H1 (cell line): ENCODE data around the gene REM2. TPM values are rescaled to one million over a fixed set of nuclear protein-coding genes. Genes with fewer than 3 reads are reported as not detected.

Experiments used
- CBX5 ChIP-seq: fragments of 300-800, 300-1000 bp; sonication (generic); IDR thresholded peaks from 2 replicates; pipeline ENCODE4 v1.7.1; 2016; ENCODE audit warnings: antibody characterized with exemption, low read length, low read depth
- EP300 ChIP-seq, 2 experiments: IDR thresholded peaks; 1 replicate in 1 of 2; 2 replicates in 1 of 2; pipeline ENCODE4 v1.6.1; 2011 to 2012; ENCODE audit warnings: low read depth in 2 of 2, low read length in 2 of 2, mild to moderate bottlenecking in 2 of 2, borderline replicate concordance in 1 of 2, inconsistent platforms in 1 of 2, moderate library complexity in 1 of 2
- MAX ChIP-seq: IDR thresholded peaks from 2 replicates; pipeline ENCODE4 v1.6.1; 2012; ENCODE audit warnings: inconsistent platforms
- RFX5 ChIP-seq: IDR thresholded peaks from 2 replicates; pipeline ENCODE4 v1.6.1; 2011; ENCODE audit warnings: low read depth, low read length, improper control_type of control experiment, borderline replicate concordance
- RNF2 ChIP-seq: fragments of 200-900, 300-1000 bp; sonication (generic); IDR thresholded peaks from 2 replicates; pipeline ENCODE4 v1.7.1; 2016; ENCODE audit warnings: borderline replicate concordance, low read depth, mild to moderate bottlenecking, antibody characterized with exemption, low read length; ENCODE audit not compliant: poor library complexity, severe bottlenecking; ENCODE audit errors: missing control alignments
- SP4 ChIP-seq: IDR thresholded peaks from 2 replicates; pipeline ENCODE4 v1.6.1; 2012; ENCODE audit warnings: low read length, inconsistent platforms
- YY1 ChIP-seq: IDR thresholded peaks from 2 replicates; pipeline ENCODE4 v1.6.1; 2011; ENCODE audit warnings: low read depth, mild to moderate bottlenecking, low read length
- polyA plus RNA-seq, 7 experiments: library from polyadenylated mRNA; depleted of rRNA in 3 of 7; stranded (reverse) in 5 of 7; unstranded in 2 of 7; fragments of >200 nt in 5 of 7; fragments of 200-250 nt in 2 of 7; gene quantifications; 1 replicate in 5 of 7; 2 replicates in 1 of 7; 4 replicates in 1 of 7; pipeline versions ENCODE4 v1.2.1 to v1.2.3, GENCODE V29; 2011 to 2013; ENCODE audit warnings: missing spikeins in 2 of 7, mixed read lengths in 2 of 7
- total RNA-seq: library from RNA; stranded (reverse); fragmentation: NEBNext Ultra II Directional; extraction: Animal tissue kit (Norgen Biotek cat#: 25700); gene quantifications from 2 replicates; pipeline ENCODE4 v1.2.1, GENCODE V29; 2021

Gene REM2
- total and polyA plus RNA-seq, 2 of the 8 experiments (the other 6 are each of a cell fraction or from before 2014, with no cell fraction given), result 1.00 to 1.1 TPM

GRCh38 chr14:22875748-22876319, 7.2 kb upstream of the REM2 start (continued):
- TF ChIP-seq MAX (no peak), EP300 (IDR thresholded peaks at IDR 0.05; ENCODE audit: borderline replicate concordance in 1 of 2, low read depth in 2 of 2, low read length in 2 of 2) (no peak), YY1 (no peak), RNF2 (no peak), RFX5 (no peak), SP4 (no peak), CBX5 (no peak)
